ENCODE data around the gene IRF4. TPM values are rescaled to one million over a fixed set of nuclear protein-coding genes. Genes with fewer than 3 reads are reported as not detected.

The IRF4 gene
- total RNA-seq, 5 donors from 2014 or later (not counting 1 experiment from before 2014, with no cell fraction given) = 16.9 to 67.2 (median 28.4) TPM

DNA sequence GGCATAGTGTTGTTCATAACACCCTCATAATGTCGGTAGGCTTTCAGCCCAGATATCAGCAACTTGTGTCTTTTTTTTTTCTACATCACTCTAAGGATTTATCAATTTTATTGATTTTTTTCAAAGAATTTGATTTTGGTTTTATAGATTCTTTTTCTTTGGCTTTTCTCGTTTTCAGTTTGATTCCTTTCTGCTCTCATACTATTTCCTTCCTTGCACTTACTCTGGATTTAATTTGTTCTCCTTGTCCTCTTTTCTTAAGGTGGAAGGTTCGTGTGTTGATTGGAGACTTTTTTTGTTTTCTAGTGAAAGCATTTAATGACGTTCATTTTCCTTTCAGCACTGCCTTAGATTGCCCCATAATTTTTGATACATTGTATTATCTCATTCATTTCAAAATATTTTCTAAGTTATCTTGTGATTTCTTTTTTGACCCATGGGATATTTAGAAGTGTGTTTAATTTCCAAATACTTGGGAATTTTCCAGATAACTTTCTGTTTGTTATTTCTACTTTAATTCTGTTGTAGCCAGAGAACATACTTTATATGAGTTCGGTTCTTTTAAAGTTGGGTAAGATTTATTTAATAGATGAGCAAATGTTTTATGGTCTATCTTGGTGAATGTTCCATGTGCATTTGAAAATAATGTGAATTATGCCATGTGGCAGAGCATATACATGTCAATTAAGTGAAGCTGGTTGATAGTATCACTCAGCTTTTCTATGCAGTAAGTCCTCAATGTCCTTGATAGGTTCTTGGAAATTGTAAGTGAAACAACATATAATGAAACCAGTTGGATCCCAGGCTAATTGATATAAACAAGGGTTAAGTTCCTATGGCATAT, 62.8 kb downstream of the IRF4 start:
- Mint-ChIP-seq H3K27ac (no peak overlapping the region), H3K4me3 (no peak overlapping the region), H3K9me3 (peaks cover 0 to 4% (median 0%) of the 10 kb centered on the region in 3 donors), H3K27me3 (no peaks in the 10 kb centered on the region), H3K4me1 (peaks cover 5 to 9% (median 8%) of the 10 kb centered on the region in 3 donors), H3K36me3 (no peaks in the 10 kb centered on the region)
- CTCF ChIA-PET = no interaction called here
- no peak overlapping the region for H3K4me3 ChIP-seq (ENCODE audit: control insufficient read depth in 1 of 2, extremely low read depth in 1 of 2, low read length in 1 of 2)
- WGBS (ENCODE audit: insufficient coverage) = no CpG with 5 or more reads among the region's 5 CpGs
- POLR2A ChIA-PET = no interaction called here
- no peaks in the 10 kb centered on the region for H3K36me3 ChIP-seq (ENCODE audit: control insufficient read depth in 2 of 2, extremely low read depth in 1 of 2, insufficient read depth in 1 of 2, low read length in 1 of 2)
- DNase-seq = no peak
- H3K4me1 ChIP-seq (ENCODE audit: control insufficient read depth in 1 of 2, extremely low read depth in 1 of 2, insufficient read depth in 2 of 2, low read length in 2 of 2) = peaks cover 1 to 4% of the 10 kb centered on the region in 2 experiments
- no peak overlapping the region for H3K27ac ChIP-seq (ENCODE audit: low read length)
- H3K9me3 ChIP-seq = no peaks in the 10 kb centered on the region
- H3K27me3 ChIP-seq (replicated peaks in 1 of 2; ENCODE audit: control insufficient read depth in 2 of 2, extremely low read depth in 1 of 2, insufficient read depth in 2 of 2, low read length in 1 of 2) = no peaks in the 10 kb centered on the region
- no peak for ATAC-seq (replicated peaks in 1 of 4)

DNA sequence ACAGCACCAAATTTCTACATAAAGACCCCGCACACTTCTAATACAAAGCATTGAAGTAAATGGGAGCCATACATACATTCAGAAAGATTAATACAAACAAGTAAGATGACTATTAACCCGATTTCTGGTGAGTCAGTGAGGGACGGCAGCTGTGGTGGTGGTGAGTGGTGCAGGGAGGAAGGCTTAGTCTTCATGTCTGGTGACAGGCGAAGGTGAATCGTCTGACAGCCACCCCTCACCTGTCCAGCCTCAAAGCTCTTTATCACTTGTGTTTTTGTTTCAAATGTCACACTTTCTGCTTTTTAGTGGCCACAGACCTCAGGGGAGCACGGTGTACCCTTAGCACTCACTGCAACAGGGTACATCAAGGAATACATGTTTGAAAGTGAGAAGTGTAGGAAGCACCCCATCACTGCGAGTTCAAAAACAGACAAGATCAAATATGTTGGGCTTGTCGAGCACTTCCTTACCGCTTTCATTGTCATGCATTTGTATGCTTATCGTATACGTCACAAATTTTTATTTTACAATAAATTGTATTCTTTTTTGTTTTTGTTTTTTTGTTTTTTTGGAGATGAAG, 63.5 kb downstream of the IRF4 start:
- no peaks in the 10 kb centered on the region for H3K27me3 Mint-ChIP-seq
- H3K36me3 Mint-ChIP-seq = no peaks in the 10 kb centered on the region
- CTCF ChIA-PET = no interaction called here
- Histone ChIP-seq H3K4me1 (ENCODE audit: control insufficient read depth in 1 of 2, extremely low read depth in 1 of 2, insufficient read depth in 2 of 2, low read length in 2 of 2) (peaks cover 0 to 4% of the 10 kb centered on the region in 2 experiments), H3K27me3 (replicated peaks in 1 of 2; ENCODE audit: control insufficient read depth in 2 of 2, extremely low read depth in 1 of 2, insufficient read depth in 2 of 2, low read length in 1 of 2) (no peaks in the 10 kb centered on the region), H3K36me3 (ENCODE audit: control insufficient read depth in 2 of 2, extremely low read depth in 1 of 2, insufficient read depth in 1 of 2, low read length in 1 of 2) (no peaks in the 10 kb centered on the region), H3K9me3 (no peaks in the 10 kb centered on the region), H3K4me3 (ENCODE audit: control insufficient read depth in 1 of 2, extremely low read depth in 1 of 2, low read length in 1 of 2) (no peak overlapping the region), H3K27ac (ENCODE audit: low read length) (no peak overlapping the region)
- POLR2A ChIA-PET = no interaction called here
- no CpG with 5 or more reads among the region's 11 CpGs for WGBS (ENCODE audit: insufficient coverage)
- peak overlapping the region in 2 of 3 donors; percentile 11 to 30 for H3K4me3 Mint-ChIP-seq
- H3K27ac Mint-ChIP-seq = peak overlapping the region; percentile 12 to 53
- ATAC-seq (replicated peaks in 1 of 4) (peak; percentile 48 to 75 (median 60)), DNase-seq (peak in 1 of 35 experiments; percentile 28)
- H3K4me1 Mint-ChIP-seq = peaks cover 5 to 9% (median 8%) of the 10 kb centered on the region in 3 donors
- H3K9me3 Mint-ChIP-seq = peaks cover 0 to 4% (median 0%) of the 10 kb centered on the region in 3 donors

DNA sequence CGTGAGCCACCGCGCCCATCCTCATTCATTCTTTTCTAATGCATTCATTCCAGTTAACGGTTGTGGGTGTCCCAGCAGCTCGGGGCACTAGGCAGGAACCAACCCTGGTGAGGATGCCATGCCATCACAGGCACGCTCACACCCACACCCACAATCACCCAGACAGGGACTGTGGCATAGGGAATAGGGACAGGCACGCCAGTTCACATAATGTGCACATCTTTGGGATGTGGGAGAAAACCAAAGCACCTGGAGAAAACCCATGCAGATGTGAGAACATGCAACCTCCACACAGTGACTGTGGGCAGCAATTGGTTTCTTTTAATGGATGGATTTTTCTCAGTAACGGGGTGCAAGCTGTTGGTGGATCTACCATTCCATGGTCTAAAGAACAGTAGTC, 64.3 kb downstream of the IRF4 start:
- WGBS (ENCODE audit: insufficient coverage) = 100% methylated on average over 2 of the region's 8 CpGs
- H3K9me3 Mint-ChIP-seq = peaks cover 0 to 4% (median 0%) of the 10 kb centered on the region in 3 donors
- DNase-seq (no peak), ATAC-seq (replicated peaks in 1 of 4) (no peak)
- H3K4me3 Mint-ChIP-seq = no peak overlapping the region
- H3K4me3 ChIP-seq (ENCODE audit: control insufficient read depth in 1 of 2, extremely low read depth in 1 of 2, low read length in 1 of 2) = no peak overlapping the region
- no peaks in the 10 kb centered on the region for H3K9me3 ChIP-seq
- no peak overlapping the region for H3K27ac Mint-ChIP-seq
- peaks cover 0 to 4% of the 10 kb centered on the region in 2 experiments for H3K4me1 ChIP-seq (ENCODE audit: control insufficient read depth in 1 of 2, extremely low read depth in 1 of 2, insufficient read depth in 2 of 2, low read length in 2 of 2)
- CTCF ChIA-PET = no interaction called here
- H3K4me1 Mint-ChIP-seq = peaks cover 5 to 9% (median 8%) of the 10 kb centered on the region in 3 donors
- no peaks in the 10 kb centered on the region for H3K27me3 Mint-ChIP-seq
- H3K27ac ChIP-seq (ENCODE audit: low read length) = no peak overlapping the region
- H3K36me3 ChIP-seq (ENCODE audit: control insufficient read depth in 2 of 2, extremely low read depth in 1 of 2, insufficient read depth in 1 of 2, low read length in 1 of 2) = no peaks in the 10 kb centered on the region
- no peaks in the 10 kb centered on the region for H3K36me3 Mint-ChIP-seq
- no peaks in the 10 kb centered on the region for H3K27me3 ChIP-seq (replicated peaks in 1 of 2; ENCODE audit: control insufficient read depth in 2 of 2, extremely low read depth in 1 of 2, insufficient read depth in 2 of 2, low read length in 1 of 2)
- POLR2A ChIA-PET = no interaction called here

DNA sequence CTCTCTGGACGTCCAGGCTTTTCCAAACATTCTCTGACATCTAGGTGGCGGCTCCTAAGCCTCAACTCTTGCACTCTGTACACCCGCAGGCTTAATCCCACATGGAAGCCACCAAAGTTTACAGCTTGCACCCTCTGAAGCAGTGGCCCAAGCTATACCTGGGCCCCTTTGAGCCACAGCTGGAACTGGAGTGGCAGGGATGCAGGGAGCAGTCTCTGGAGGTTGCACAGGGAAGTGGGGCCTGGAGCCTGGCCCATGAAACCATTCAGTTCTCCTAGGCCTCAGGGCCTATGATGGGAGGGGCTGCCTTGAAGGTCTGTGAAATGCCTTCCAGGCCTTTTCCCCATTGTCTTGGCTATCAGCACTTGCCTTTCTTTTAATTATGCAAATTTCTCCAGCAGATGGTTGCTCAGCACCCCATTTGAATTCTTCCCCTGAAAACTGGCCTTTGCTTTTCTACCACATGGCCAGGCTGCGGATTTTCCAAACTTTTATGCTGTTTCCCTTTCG, 64.9 kb downstream of the IRF4 start:
- POLR2A ChIA-PET = no interaction called here

DNA sequence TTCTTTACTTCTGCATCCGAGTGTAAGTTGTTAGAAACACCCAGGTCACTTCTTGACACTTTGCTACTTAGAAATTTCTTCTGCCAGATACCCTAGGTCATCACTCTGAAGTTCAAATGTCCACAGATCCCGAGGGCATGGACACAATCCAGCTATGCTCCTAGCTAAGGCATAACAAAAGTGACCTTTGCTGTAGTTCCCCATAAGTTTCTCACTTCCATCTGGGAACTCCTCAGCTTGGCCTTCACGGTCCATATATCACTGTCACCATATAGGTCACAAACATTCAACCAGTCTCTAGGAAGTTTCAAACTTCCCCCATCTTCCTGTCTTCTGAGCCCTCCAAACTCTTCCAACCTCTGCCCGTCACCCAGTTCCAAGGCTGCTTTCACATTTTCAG, 65.3 kb downstream of the IRF4 start:
- Histone ChIP-seq H3K9me3 (no peaks in the 10 kb centered on the region), H3K27ac (ENCODE audit: low read length) (no peak overlapping the region), H3K27me3 (replicated peaks in 1 of 2; ENCODE audit: control insufficient read depth in 2 of 2, extremely low read depth in 1 of 2, insufficient read depth in 2 of 2, low read length in 1 of 2) (no peaks in the 10 kb centered on the region), H3K36me3 (ENCODE audit: control insufficient read depth in 2 of 2, extremely low read depth in 1 of 2, insufficient read depth in 1 of 2, low read length in 1 of 2) (no peaks in the 10 kb centered on the region), H3K4me1 (ENCODE audit: control insufficient read depth in 1 of 2, extremely low read depth in 1 of 2, insufficient read depth in 2 of 2, low read length in 2 of 2) (peaks cover 0 to 4% of the 10 kb centered on the region in 2 experiments), H3K4me3 (ENCODE audit: control insufficient read depth in 1 of 2, extremely low read depth in 1 of 2, low read length in 1 of 2) (no peak overlapping the region)
- ChIA-PET CTCF (no interaction called here), POLR2A (no interaction called here)
- WGBS (ENCODE audit: insufficient coverage) = 94% methylated on average over 4 of the region's 4 CpGs
- no peak for ATAC-seq (replicated peaks in 1 of 4)
- H3K36me3 Mint-ChIP-seq = no peaks in the 10 kb centered on the region
- peaks cover 0 to 4% (median 0%) of the 10 kb centered on the region in 3 donors for H3K9me3 Mint-ChIP-seq
- no peak for DNase-seq
- peaks cover 5 to 9% (median 8%) of the 10 kb centered on the region in 3 donors for H3K4me1 Mint-ChIP-seq
- H3K4me3 Mint-ChIP-seq = no peak overlapping the region
- no peak overlapping the region for H3K27ac Mint-ChIP-seq
- no peaks in the 10 kb centered on the region for H3K27me3 Mint-ChIP-seq

More for the DNA sequence above, 64.9 kb downstream of the IRF4 start:
- H3K9me3 Mint-ChIP-seq = peaks cover 0 to 4% (median 0%) of the 10 kb centered on the region in 3 donors
- DNase-seq (no peak), ATAC-seq (replicated peaks in 1 of 4) (no peak)
- H3K4me3 Mint-ChIP-seq = no peak overlapping the region
- H3K27ac ChIP-seq (ENCODE audit: low read length) = no peak overlapping the region
- no peaks in the 10 kb centered on the region for H3K36me3 ChIP-seq (ENCODE audit: control insufficient read depth in 2 of 2, extremely low read depth in 1 of 2, insufficient read depth in 1 of 2, low read length in 1 of 2)
- 91% methylated on average over 5 of the region's 5 CpGs for WGBS (ENCODE audit: insufficient coverage)
- H3K4me3 ChIP-seq (ENCODE audit: control insufficient read depth in 1 of 2, extremely low read depth in 1 of 2, low read length in 1 of 2) = no peak overlapping the region
- H3K27me3 Mint-ChIP-seq = no peaks in the 10 kb centered on the region
- H3K27ac Mint-ChIP-seq = no peak overlapping the region
- H3K4me1 Mint-ChIP-seq = peaks cover 5 to 9% (median 8%) of the 10 kb centered on the region in 3 donors
- H3K27me3 ChIP-seq (replicated peaks in 1 of 2; ENCODE audit: control insufficient read depth in 2 of 2, extremely low read depth in 1 of 2, insufficient read depth in 2 of 2, low read length in 1 of 2) = no peaks in the 10 kb centered on the region
- H3K9me3 ChIP-seq = no peaks in the 10 kb centered on the region
- CTCF ChIA-PET = no interaction called here
- H3K36me3 Mint-ChIP-seq = no peaks in the 10 kb centered on the region
- H3K4me1 ChIP-seq (ENCODE audit: control insufficient read depth in 1 of 2, extremely low read depth in 1 of 2, insufficient read depth in 2 of 2, low read length in 2 of 2) = peaks cover 0 to 4% of the 10 kb centered on the region in 2 experiments

Data from T-cell (primary cell).